ENCODE data around the gene ANKRD63. TPM values are rescaled to one million over a fixed set of nuclear protein-coding genes. Genes with fewer than 3 reads are reported as not detected.

Gene ANKRD63
- total and polyA plus RNA-seq, 8 donors: not detected

- Histone ChIP-seq H3K4me1 (no peaks in the 10 kb centered on the region), H3K4me3 (no peak overlapping the region), H3K36me3 (no peaks in the 10 kb centered on the region), H3K27me3 (peaks cover 0 to 1% of the 10 kb centered on the region in 2 donors), H3K9me3 (no peaks in the 10 kb centered on the region), H3K27ac (no peak overlapping the region)
- peak in 2 of 4 donors; percentile 27 to 40 for DNase-seq
- intact Hi-C loops (cut with DNase I): no loop called here
- ATAC-seq: no peak
- no peak for TF ChIP-seq CTCF (IDR thresholded peaks at IDR 0.05)
Measured at GRCh38 chr15:40245666-40246450, 37.0 kb downstream of the ANKRD63 start.

- TF ChIP-seq CTCF (IDR thresholded peaks at IDR 0.05): no peak
- H3K4me3 ChIP-seq: no peak overlapping the region
- peak; percentile 84 for ATAC-seq
Measured at GRCh38 chr15:40244961-40245523, 37.8 kb downstream of the ANKRD63 start.

DNA sequence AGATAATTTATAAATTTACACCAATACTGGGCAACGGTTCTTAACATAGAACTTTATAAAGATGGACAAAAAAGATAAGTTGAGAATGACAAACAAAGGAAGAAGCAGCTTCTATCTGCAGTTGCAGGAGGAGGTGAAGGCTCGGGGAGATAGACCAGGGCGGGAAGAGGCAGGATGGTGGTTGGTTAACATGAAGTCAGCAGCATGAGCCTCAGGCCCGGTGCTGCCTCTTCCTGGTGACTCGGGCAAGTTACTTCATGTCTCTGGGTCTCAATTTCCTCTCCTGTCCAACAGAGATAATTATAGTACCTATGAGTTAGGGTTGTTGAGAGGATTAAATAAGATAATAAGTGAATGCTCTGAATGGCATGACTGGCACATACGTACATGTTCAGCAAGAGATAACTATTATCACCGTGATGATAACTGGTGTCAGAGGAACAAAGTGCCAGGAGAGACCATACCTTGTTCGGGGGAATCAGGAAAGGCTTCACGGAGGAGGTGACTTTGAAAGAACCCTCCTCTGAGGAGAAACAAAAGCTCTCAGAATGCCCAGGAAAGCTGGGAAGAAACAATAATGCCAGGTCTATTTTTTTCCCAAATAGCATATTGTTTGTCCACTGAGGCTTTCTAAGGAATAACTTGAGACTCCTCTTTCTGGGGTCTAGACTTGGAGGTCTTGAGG, 39.6 kb downstream of the ANKRD63 start:
- intact Hi-C loops (cut with DNase I): no loop called here
- TF ChIP-seq CTCF (IDR thresholded peaks at IDR 0.05): no peak
- ATAC-seq (no peak), DNase-seq (no peak)
- Histone ChIP-seq H3K9me3 (no peaks in the 10 kb centered on the region), H3K36me3 (no peaks in the 10 kb centered on the region), H3K4me1 (peaks cover 0 to 11% of the 10 kb centered on the region in 2 donors), H3K4me3 (no peak overlapping the region), H3K27ac (no peak overlapping the region), H3K27me3 (peaks cover 0 to 27% of the 10 kb centered on the region in 2 donors)

More at GRCh38 chr15:40244961-40245523, 37.8 kb downstream of the ANKRD63 start:
- Histone ChIP-seq H3K9me3 (no peaks in the 10 kb centered on the region), H3K4me1 (no peaks in the 10 kb centered on the region), H3K36me3 (no peaks in the 10 kb centered on the region), H3K27ac (no peak overlapping the region), H3K27me3 (peaks cover 0 to 9% of the 10 kb centered on the region in 2 donors)
- intact Hi-C loops (cut with DNase I): no loop called here
- DNase-seq: peak; percentile 25 to 87 (median 30)

DNA sequence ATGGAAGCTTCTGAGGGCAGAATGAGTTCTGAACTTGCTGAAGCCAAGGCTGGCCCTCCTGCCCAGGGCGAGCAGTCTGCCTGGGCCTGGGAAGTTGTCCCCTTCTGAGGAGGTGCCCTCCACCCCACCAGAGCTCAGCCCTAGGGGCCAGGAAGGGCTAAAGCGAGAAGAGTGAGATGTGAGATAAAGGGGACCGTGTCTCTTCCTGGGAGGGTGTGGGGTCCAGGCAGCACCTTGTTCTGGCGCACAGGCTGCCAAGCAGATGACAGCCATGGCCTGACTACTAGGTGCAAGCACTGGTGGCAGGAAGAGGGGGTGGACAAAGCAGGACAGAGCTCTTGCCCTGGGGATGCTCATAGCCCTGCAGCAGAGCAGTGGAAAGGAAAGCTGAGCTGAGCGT, 40.3 kb downstream of the ANKRD63 start:
- Histone ChIP-seq H3K4me3 (no peak overlapping the region), H3K36me3 (no peaks in the 10 kb centered on the region), H3K4me1 (peaks cover 0 to 11% of the 10 kb centered on the region in 2 donors), H3K27me3 (peaks cover 0 to 33% of the 10 kb centered on the region in 2 donors), H3K27ac (no peak overlapping the region), H3K9me3 (no peaks in the 10 kb centered on the region)
- intact Hi-C loops (cut with DNase I): no loop called here
- peak in 2 of 4 donors; percentile 19 to 40 for DNase-seq
- ATAC-seq: no peak
- TF ChIP-seq CTCF (IDR thresholded peaks at IDR 0.05): no peak

GRCh38 chr15:40242213-40242599, 40.7 kb downstream of the ANKRD63 start:
- no peaks in the 10 kb centered on the region for H3K36me3 ChIP-seq
- DNase-seq (peak in 1 of 4 donors; percentile 53), ATAC-seq (no peak)
- no peaks in the 10 kb centered on the region for H3K9me3 ChIP-seq
- intact Hi-C loops (cut with DNase I): no loop called here
- no peak overlapping the region for H3K4me3 ChIP-seq
- TF ChIP-seq CTCF (IDR thresholded peaks at IDR 0.05): no peak
- H3K27ac ChIP-seq: no peak overlapping the region
- H3K27me3 ChIP-seq: peaks cover 0 to 33% of the 10 kb centered on the region in 2 donors
- H3K4me1 ChIP-seq: peaks cover 0 to 11% of the 10 kb centered on the region in 2 donors

All from left lung (tissue), 10 donors.